ENCODE data around the gene RGS6. TPM values are rescaled to one million over a fixed set of nuclear protein-coding genes. Genes with fewer than 3 reads are reported as not detected.

Gene RGS6
- total and polyA plus RNA-seq, 4 donors = 0.06 to 5.3 (median 0.17) TPM; not detected in 1

GRCh38 chr14:72614365-72614764, 682.1 kb downstream of the RGS6 start:
- no peak for TF ChIP-seq GABPA (IDR thresholded peaks at IDR 0.05 in 1 of 2, conservative IDR thresholded peaks at IDR 0.05 in 1 of 2)
- TF ChIP-seq FOXA2 (IDR thresholded peaks at IDR 0.05) = no peak
- no peak for TF ChIP-seq TAF1 (conservative IDR thresholded peaks at IDR 0.05)
- no peak for TF ChIP-seq MAX (IDR thresholded peaks at IDR 0.05)
- TF ChIP-seq REST (IDR thresholded peaks at IDR 0.05) = no peak
- TF ChIP-seq ATF3 (IDR thresholded peaks at IDR 0.05) = no peak
- no peak for TF ChIP-seq HNF4G (IDR thresholded peaks at IDR 0.05)
- TF ChIP-seq RAD21 (IDR thresholded peaks at IDR 0.05) = no peak
- no peak for DNase-seq (ENCODE audit: low spot score)
- Histone ChIP-seq H3K4me3 (ENCODE audit: low read depth in 1 of 3, low read length in 3 of 3) (no peak overlapping the region), H3K4me1 (ENCODE audit: control insufficient read depth in 4 of 4, insufficient read depth in 4 of 4, low read length in 3 of 4) (peaks cover 0 to 16% (median 9%) of the 10 kb centered on the region in 4 donors), H3K9me3 (ENCODE audit: control insufficient read depth in 4 of 4, low read length in 3 of 4) (no peaks in the 10 kb centered on the region), H3K27ac (ENCODE audit: low read depth in 1 of 2, low read length in 2 of 2) (no peak overlapping the region), H3K27me3 (ENCODE audit: control insufficient read depth in 4 of 4, insufficient read depth in 4 of 4, low read length in 3 of 4) (no peaks in the 10 kb centered on the region), H3K9ac (ENCODE audit: low read depth in 1 of 2, low read length in 2 of 2) (no peak overlapping the region), H3K36me3 (ENCODE audit: control insufficient read depth in 4 of 4, insufficient read depth in 3 of 4, low read depth in 1 of 4, low read length in 3 of 4) (no peaks in the 10 kb centered on the region)
- 92% methylated on average over 3 of the region's 3 CpGs for WGBS

GRCh38 chr14:72614891-72615415, 682.7 kb downstream of the RGS6 start:
- H3K27me3 ChIP-seq (ENCODE audit: control insufficient read depth in 4 of 4, insufficient read depth in 4 of 4, low read length in 3 of 4) = no peaks in the 10 kb centered on the region
- no peaks in the 10 kb centered on the region for H3K36me3 ChIP-seq (ENCODE audit: control insufficient read depth in 4 of 4, insufficient read depth in 3 of 4, low read depth in 1 of 4, low read length in 3 of 4)
- H3K4me1 ChIP-seq (ENCODE audit: control insufficient read depth in 4 of 4, insufficient read depth in 4 of 4, low read length in 3 of 4) = peaks cover 0 to 16% (median 9%) of the 10 kb centered on the region in 4 donors
- TF ChIP-seq CTCF (IDR thresholded peaks at IDR 0.05; ENCODE audit: low read depth, low read length, missing input control) = no peak
- no peak for TF ChIP-seq FOXA2 (IDR thresholded peaks at IDR 0.05)
- no peak for TF ChIP-seq TAF1 (conservative IDR thresholded peaks at IDR 0.05)
- no peak for TF ChIP-seq JUND (IDR thresholded peaks at IDR 0.05)
- TF ChIP-seq HNF4A (conservative IDR thresholded peaks at IDR 0.05) = no peak
- no peak for TF ChIP-seq RAD21 (IDR thresholded peaks at IDR 0.05)
- no peak for TF ChIP-seq MAX (IDR thresholded peaks at IDR 0.05)
- no peak for TF ChIP-seq ZBTB33 (IDR thresholded peaks at IDR 0.05)
- TF ChIP-seq SP1 (IDR thresholded peaks at IDR 0.05) = no peak
- no peak for TF ChIP-seq NR2F2 (IDR thresholded peaks at IDR 0.05)
- TF ChIP-seq ATF3 (IDR thresholded peaks at IDR 0.05) = no peak
- no peak for TF ChIP-seq FOXA1 (IDR thresholded peaks at IDR 0.05)
- TF ChIP-seq RXRA (IDR thresholded peaks at IDR 0.05) = no peak
- TF ChIP-seq YY1 (IDR thresholded peaks at IDR 0.05) = no peak
- no peak overlapping the region for H3K4me3 ChIP-seq (ENCODE audit: low read depth in 1 of 3, low read length in 3 of 3)
- H3K9ac ChIP-seq (ENCODE audit: low read depth in 1 of 2, low read length in 2 of 2) = no peak overlapping the region
- DNase-seq (ENCODE audit: low spot score) = no peak
- WGBS = 92% methylated on average over 11 of the region's 11 CpGs
- no peak overlapping the region for H3K27ac ChIP-seq (ENCODE audit: low read depth in 1 of 2, low read length in 2 of 2)
- H3K9me3 ChIP-seq (ENCODE audit: control insufficient read depth in 4 of 4, low read length in 3 of 4) = no peaks in the 10 kb centered on the region
